ENCODE measurements around the gene COL25A1.

The COL25A1 gene

DNA sequence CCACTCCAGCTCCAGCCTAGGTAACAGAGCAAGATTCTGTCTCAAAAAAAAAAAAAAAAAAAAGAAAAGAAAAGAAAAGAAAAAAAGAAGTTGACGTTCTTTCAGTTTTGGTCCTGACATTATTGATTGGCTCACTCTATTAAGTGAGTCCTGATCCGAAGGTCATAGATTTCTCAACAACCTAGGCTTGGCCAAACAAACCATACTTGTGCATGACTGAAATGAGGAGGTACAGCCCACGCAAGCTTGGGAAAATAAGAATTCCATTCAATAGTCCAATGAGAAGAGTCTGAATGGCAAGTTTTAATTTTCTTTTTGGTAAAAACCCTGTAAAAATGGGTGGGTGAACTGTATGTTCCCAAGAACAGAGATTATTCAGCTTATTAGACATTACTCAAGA lies 536.4 kb downstream of the COL25A1 start:
- DNase-seq (ENCODE audit: low spot score), result no peak

GRCh38 chr4:108763986-108764385 lies 538.5 kb downstream of the COL25A1 start:
- no peak for DNase-seq (ENCODE audit: low spot score)

DNA sequence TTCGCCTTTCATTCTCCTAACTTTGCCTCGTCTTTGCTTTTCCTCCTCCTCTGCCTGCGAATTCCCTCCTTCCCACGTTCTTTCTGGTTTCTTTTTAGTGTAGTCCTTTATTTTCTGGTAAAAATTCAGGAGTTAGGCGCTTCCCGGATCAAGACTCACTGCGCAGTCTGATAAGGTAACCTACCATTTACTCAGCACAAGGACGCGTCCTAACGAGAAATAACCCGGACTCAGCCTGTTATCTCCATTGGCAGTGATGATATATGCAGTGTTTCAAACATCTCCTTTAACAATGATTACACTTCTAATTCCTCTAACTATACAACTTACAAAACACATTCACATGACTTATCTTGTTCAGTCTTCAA lies 539.2 kb downstream of the COL25A1 start:
- DNase-seq (ENCODE audit: low spot score), result no peak

- no peak for DNase-seq (ENCODE audit: low spot score)
These were observed 539.8 kb downstream of the COL25A1 start, which contains the start of gene ETNPPL for GRCh38 chr4:108762559-108763225. Gene ETNPPL, minus strand, starts transcription at chr4:108763053. Its CDS starts 155 bp downstream, at chr4:108762898.

Data from SK-N-DZ (cell line).